ENCODE measurements around the gene PCDHB13.
A peak's percentile ranks its signal among the peaks of the same experiment; 100 is the strongest.
"Not testable (repeated sequence)": the region's sequence is repeated elsewhere in the genome, so short reads cannot be mapped to it uniquely, and the experiment has no call there.

The PCDHB13 gene

GRCh38 chr5:141213656-141214339 is at the start of gene PCDHB13:
TSS of gene PCDHB13 (plus strand) at chr5:141213919. CDS start at chr5:141214124, 205 bp downstream.
- peak; percentile 48 for FAIRE-seq

DNA sequence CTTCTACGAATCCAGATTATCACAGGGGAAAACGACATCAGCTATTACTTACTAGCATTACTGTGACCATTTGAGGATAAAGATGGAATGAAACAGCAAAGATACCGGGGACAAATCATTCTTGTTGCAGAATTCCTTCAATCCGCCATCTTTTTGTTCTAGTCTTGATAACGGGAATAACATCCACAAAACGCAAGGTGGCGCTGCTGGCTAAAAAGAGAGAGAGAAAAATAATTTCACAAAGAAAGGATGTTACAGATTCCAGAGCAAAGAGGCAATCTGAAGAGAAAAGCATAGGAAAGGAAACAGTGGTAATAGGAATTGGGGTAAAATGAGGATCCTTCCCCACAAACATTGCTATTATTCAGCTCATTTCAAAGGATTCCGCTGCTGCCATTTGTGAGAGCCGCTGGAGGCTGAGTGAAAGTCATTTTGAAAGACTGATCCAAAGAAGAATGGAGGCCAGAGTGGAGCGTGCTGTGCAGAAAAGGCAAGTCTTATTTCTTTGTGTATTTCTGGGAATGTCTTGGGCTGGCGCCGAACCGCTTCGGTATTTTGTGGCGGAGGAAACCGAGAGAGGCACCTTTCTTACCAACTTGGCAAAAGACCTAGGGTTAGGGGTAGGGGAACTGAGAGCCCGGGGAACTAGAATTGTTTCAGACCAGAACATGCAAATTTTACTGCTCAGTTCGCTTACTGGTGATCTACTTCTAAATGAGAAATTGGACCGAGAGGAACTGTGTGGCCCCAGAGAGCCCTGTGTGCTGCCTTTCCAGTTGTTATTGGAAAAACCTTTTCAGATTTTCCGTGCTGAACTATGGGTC is 41.1 kb upstream of the PCDHB13 start, which contains the start of gene PCDHB7:
PCDHB7 (plus strand) TSS at position 264 of the 824 bp plus-strand sequence; CDS start at position 456, 192 bp downstream.
- DNase-seq (ENCODE audit: insufficient read length, low spot score) (peak; percentile 51), FAIRE-seq (peak; percentile 93)
- no peak for TF ChIP-seq POLR2A (IDR thresholded peaks at IDR 0.05; ENCODE audit: low read depth, low read length)

More at GRCh38 chr5:141213656-141214339, at the start of gene PCDHB13:
- DNase-seq (ENCODE audit: insufficient read length, low spot score), result not testable (repeated sequence)

- not testable (repeated sequence) for DNase-seq (ENCODE audit: insufficient read length, low spot score); FAIRE-seq
These were observed 39.2 kb upstream of the PCDHB13 start for GRCh38 chr5:141174291-141175104.

- no peak for DNase-seq (ENCODE audit: insufficient read length, low spot score)
- TF ChIP-seq POLR2A (IDR thresholded peaks at IDR 0.05; ENCODE audit: low read depth, low read length), result no peak
- no peak for FAIRE-seq
These were observed 37.8 kb upstream of the PCDHB13 start for GRCh38 chr5:141175933-141176332.

DNA sequence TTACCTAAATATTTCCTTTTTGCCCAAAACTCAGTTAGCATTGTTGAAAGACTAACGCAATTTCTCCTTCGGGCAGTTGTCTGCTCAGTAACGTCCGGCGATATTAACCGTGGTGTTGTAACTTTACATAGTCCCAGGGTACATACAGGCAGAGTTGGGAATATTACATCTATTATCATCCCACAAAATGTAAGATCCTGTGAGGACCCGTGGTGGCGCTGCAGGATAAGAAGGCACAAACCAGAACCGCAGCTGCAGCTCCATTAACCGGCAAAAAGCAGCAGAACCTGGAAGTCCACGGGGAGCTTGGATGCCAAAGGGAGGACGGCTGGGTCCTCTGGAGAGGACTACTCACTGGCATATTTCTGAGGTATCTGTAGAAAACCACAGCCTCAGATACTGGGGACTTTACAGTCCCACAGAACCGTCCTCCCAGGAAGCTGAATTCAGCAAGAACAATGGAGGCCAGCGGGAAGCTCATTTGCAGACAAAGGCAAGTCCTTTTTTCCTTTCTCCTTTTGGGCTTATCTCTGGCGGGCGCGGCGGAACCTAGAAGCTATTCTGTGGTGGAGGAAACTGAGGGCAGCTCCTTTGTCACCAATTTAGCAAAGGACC is 36.0 kb upstream of the PCDHB13 start, which contains the start of gene PCDHB8:
PCDHB8 (plus strand) TSS at position 214 of the 615 bp plus-strand sequence; CDS start at position 459, 245 bp downstream.
- FAIRE-seq (peak; percentile 74), DNase-seq (ENCODE audit: insufficient read length, low spot score) (peak; percentile 59)

- DNase-seq (ENCODE audit: insufficient read length, low spot score); FAIRE-seq: not testable (repeated sequence)
These were observed 34.3 kb upstream of the PCDHB13 start for GRCh38 chr5:141179371-141179770.

DNA sequence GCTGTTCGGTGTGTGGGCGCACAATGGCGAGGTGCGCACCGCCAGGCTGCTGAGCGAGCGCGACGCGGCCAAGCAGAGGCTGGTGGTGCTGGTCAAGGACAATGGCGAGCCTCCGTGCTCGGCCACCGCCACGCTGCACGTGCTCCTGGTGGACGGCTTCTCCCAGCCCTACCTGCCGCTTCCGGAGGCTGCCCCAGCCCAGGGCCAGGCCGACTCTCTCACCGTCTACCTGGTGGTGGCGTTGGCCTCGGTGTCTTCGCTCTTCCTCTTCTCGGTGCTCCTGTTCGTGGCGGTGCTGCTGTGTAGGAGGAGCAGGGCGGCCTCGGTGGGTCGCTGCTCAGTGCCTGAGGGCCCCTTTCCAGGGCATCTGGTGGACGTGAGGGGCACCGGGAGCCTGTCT is 33.8 kb upstream of the PCDHB13 start:
- FAIRE-seq; DNase-seq (ENCODE audit: insufficient read length, low spot score): not testable (repeated sequence)

GRCh38 chr5:141180313-141180712 is 33.4 kb upstream of the PCDHB13 start:
- FAIRE-seq, result no peak
- no peak for DNase-seq (ENCODE audit: insufficient read length, low spot score)
- TF ChIP-seq POLR2A (IDR thresholded peaks at IDR 0.05; ENCODE audit: low read depth, low read length), result no peak

DNA sequence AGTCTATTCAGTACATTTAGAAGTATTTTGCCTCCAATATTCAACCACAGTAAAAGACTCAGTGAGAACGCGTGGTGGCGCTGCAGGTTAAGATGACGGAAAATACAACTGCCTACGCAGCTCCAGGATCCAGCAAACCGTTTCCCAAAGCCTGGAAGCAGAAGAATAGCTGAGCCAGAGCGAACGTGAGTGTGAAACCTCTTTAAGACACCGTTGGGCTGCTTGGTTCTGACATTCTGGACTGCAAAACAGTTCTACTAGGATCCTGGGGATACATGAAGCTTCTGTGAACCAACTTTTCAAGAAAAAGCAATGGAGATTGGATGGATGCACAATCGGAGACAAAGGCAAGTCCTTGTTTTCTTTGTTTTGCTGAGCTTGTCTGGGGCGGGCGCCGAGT is 31.5 kb upstream of the PCDHB13 start, which contains the start of gene PCDHB16:
PCDHB16 (plus strand) TSS at position 140 of the 400 bp plus-strand sequence; CDS start at position 313, 173 bp downstream.
- FAIRE-seq, result no peak
- DNase-seq (ENCODE audit: insufficient read length, low spot score), result no peak
- TF ChIP-seq POLR2A (IDR thresholded peaks at IDR 0.05; ENCODE audit: low read depth, low read length), result no peak

- FAIRE-seq; DNase-seq (ENCODE audit: insufficient read length, low spot score): not testable (repeated sequence)
These were observed 29.4 kb upstream of the PCDHB13 start for GRCh38 chr5:141184117-141184855.

DNA sequence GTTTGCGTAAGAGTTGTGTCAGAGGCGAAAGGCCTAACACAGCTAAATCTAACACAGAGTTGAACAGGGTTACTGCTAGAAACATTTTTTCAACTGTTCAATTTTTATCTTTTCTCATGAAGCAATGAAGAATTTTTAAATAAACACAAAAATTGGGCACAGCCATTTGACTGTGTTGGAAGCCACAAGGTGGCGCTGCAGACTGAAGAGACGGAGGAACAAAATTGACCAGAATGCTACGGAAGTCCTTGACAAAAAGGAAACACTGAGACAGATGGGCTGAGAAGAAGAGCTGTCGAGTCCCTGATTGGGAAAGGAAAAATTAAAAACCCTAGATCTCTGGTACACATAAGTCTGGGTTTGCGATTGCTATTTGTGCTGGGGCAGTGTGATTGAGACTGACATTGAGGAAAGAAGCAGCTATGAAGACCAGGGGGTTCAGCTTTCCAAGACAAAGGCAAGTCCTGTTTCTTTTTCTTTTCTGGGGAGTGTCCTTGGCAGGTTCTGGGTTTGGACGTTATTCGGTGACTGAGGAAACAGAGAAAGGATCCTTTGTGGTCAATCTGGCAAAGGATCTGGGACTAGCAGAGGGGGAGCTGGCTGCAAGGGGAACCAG is 26.7 kb upstream of the PCDHB13 start, which contains the start of gene PCDHB9:
PCDHB9 (plus strand) TSS at position 265 of the 616 bp plus-strand sequence; CDS start at position 423, 158 bp downstream.
- FAIRE-seq (peak; percentile 91), DNase-seq (ENCODE audit: insufficient read length, low spot score) (peak; percentile 78)
- TF ChIP-seq POLR2A (IDR thresholded peaks at IDR 0.05; ENCODE audit: low read depth, low read length), result no peak

- DNase-seq (ENCODE audit: insufficient read length, low spot score); FAIRE-seq: not testable (repeated sequence)
These were observed 25.0 kb upstream of the PCDHB13 start for GRCh38 chr5:141188682-141189081.

DNA sequence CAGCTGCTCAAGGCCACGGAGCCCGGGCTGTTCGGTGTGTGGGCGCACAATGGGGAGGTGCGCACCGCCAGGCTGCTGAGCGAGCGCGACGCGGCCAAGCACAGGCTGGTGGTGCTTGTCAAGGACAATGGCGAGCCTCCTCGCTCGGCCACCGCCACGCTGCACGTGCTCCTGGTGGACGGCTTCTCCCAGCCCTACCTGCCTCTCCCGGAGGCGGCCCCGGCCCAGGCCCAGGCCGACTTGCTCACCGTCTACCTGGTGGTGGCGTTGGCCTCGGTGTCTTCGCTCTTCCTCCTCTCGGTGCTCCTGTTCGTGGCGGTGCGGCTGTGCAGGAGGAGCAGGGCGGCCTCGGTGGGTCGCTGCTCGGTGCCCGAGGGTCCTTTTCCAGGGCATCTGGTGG is 24.6 kb upstream of the PCDHB13 start:
- not testable (repeated sequence) for FAIRE-seq; DNase-seq (ENCODE audit: insufficient read length, low spot score)

Data from H54 (cell line).